A549 treated with AZD9567 at 1 μM for 4 hours (cell line): ENCODE data around the gene KLK7. TPM values are rescaled to one million over a fixed set of nuclear protein-coding genes. Genes with fewer than 3 reads are reported as not detected.

Source experiments
- total RNA-seq: library from RNA; stranded (reverse); fragments of 200-300 nt; extraction: Qiagen RNA extraction; gene quantifications from 5 replicates; pipeline ENCODE4 v1.2.3, GENCODE V29; 2022; ENCODE audit not compliant: insufficient read depth

Gene KLK7
- total RNA-seq: not detected in 5 replicates

DNA sequence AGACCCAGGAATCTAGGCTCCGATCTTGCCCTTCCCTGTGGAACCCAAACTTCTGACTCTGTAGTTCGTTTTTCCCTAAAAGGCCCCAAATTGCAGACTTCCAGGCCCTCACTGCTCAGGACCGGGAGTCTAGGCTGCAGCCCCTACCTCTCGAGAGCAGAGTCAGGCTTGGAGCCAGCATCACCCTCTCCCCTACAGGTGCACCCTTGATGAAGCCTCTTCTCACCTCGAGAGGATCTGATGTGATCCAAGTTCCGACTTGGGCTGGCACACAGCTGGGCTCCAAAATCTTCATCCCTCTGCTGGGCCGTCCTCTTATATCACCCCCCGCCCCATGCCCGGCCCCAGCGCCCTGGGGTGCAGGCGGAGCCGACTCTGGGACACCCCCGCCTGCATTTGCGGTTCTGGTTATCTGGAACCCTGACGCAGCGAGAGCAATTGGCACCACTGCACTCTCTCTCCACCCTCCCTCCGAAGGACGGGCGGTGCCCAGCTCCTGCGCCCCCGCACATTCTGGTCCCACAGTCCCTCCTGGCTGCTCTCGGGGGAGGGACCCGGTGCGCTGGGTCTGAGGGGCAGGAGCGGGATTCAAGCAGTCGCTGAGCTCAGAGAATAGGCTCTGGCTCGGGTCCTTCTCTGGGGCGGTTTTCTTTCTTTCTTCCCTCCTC, at the start of gene KLK7:
TSS of gene KLK7 (minus strand) at position 293 of the 668 bp plus-strand sequence. CDS start 1,518 bp downstream, outside the sequence.

DNA sequence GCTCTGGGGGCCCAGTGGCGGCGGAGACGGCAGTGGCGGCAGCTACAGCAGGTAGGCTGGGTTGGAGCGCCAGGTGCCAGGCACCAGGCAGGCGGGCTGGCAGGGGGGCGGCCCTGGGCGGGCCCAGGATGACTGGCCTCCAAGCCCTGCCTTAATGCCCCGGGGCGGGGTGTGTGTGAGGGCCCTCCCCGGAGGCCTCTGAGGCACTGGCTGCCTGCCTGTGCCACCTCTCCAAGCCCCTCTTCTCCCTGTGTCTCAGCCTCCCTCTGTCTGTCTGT, 42.8 kb upstream of the KLK7 start, which contains the start of gene KLK11:
TSS of gene KLK11 (minus strand) at position 63 of the 278 bp plus-strand sequence. CDS start 985 bp downstream, outside the sequence.

DNA sequence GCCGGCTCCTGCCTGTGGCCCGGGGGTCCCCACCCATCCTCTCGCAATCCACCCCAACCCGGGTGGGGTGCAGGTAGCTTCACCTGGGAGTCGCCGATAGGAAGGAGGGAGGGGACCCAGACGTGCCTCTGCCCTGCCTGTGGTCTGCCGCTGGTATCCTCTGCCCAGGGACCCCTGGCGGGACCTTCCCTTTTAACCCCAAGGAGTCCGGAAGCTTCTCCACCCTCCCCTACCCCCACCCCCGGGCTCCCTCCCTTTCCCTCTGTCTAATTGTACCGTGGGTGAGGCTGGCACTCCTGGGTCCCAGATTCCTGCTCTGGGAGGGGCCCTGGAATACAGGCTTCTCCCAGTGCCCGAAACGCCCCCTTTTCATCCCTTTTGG, 35.8 kb upstream of the KLK7 start, which contains the start of gene KLK10:
TSS of gene KLK10 (minus strand) at position 166 of the 382 bp plus-strand sequence. CDS start 579 bp downstream, outside the sequence.

DNA sequence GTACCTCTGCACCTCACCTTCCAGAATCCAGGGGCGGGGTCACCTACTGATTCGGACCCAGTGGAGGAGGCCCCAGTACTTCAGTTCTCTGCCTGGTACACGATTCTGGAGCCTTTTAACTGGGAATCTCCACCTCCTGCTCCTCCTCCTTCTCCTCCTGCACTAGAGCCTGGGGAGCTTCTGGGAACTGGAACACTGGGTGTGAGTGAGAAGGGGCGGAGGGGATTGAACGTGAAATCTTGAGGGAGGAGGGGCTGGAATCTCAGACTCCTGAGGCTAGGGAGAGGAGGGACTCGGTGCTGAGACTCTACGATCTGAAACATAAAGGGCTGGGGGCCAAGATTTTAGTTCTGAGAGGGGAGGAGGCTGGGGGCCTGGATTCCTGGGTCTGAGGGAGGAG, 17.8 kb upstream of the KLK7 start, which contains the start of gene KLK8:
TSS of gene KLK8 (minus strand) at position 90 of the 400 bp plus-strand sequence. CDS start 437 bp downstream, outside the sequence.

DNA sequence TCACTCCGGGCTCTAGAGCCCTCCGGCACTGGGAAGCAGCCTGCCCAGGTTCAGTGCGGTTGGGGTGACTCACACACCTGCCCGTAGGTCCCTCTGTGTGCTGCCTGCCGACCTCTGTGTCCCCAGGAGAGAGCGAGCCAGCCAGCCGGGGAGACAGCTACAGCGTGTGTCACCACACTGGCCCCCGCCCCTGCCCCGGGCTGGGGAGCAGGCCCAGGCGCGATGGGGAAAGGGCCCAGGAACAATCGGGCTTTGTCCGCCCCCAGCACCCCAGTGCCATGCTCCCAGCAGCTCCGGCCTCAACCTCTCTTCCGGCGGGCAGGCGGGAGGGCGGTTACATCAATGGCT, 14.3 kb downstream of the KLK7 start, which contains the start of gene KLK6:
TSS of gene KLK6 (minus strand) at position 179 of the 348 bp plus-strand sequence. CDS start 1,487 bp downstream, outside the sequence.

DNA sequence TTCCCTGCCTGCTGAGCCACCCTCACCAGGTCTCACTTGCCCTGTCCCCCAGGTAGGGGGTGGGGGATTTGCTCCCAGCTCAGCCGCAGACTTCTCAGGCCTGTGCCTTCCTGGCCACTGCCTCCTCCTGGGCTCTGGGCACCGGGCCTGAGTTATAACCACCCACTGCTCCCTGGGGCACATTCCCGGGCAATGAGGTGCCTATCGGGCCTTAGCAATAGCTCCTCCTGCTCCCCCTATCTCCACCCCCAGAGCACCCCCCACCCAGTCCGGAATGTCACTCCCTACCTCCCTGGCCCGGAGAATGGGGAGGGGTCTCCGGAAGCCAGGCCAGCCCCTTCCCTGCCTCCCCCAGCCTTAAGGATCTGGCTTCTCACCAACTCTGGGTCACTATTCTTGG, 30.8 kb downstream of the KLK7 start, which contains the start of gene KLK5:
TSS of gene KLK5 (minus strand) at position 129 of the 400 bp plus-strand sequence. CDS start 381 bp downstream, outside the sequence.

Other genes starting within 250 kb of the KLK7 start
- not detected in 5 replicates for gene GPR32, start 213.5 kb downstream of the KLK7 start, total RNA-seq
- not detected in 5 replicates for gene ACP4, start 193.5 kb downstream of the KLK7 start, total RNA-seq
- gene KLK1, start 160.1 kb downstream of the KLK7 start, total RNA-seq: 0.09 to 0.15 TPM in 2 of 5 replicates, not detected in the others
- gene KLK15, start 150.3 kb downstream of the KLK7 start, total RNA-seq: not detected in 5 replicates
- gene KLK3, start 129.0 kb downstream of the KLK7 start, total RNA-seq: not detected in 5 replicates
- 0.16 to 0.24 TPM (median 0.21 TPM) in 4 of 5 replicates, not detected in the other for gene KLK2, start 110.5 kb downstream of the KLK7 start, total RNA-seq
- gene KLK4, start 72.5 kb downstream of the KLK7 start, total RNA-seq: 0.11 to 0.15 TPM in 2 of 5 replicates, not detected in the others
- gene KLK5, start 30.9 kb downstream of the KLK7 start, total RNA-seq: not detected in 5 replicates
- gene KLK6, start 14.3 kb downstream of the KLK7 start, total RNA-seq: 0.17 to 0.30 TPM (median 0.19 TPM) in 4 of 5 replicates, not detected in the other
- not detected in 5 replicates for gene KLK8, start 17.7 kb upstream of the KLK7 start, total RNA-seq
- gene KLK10, start 35.8 kb upstream of the KLK7 start, total RNA-seq: 0.21 to 0.34 TPM (median 0.28 TPM) in 4 of 5 replicates, not detected in the other
- gene KLK11, start 42.7 kb upstream of the KLK7 start, total RNA-seq: not detected in 5 replicates
- gene KLK12, start 51.1 kb upstream of the KLK7 start, total RNA-seq: not detected in 5 replicates
- 0.10 to 0.22 TPM in 2 of 5 replicates, not detected in the others for gene KLK13, start 81.2 kb upstream of the KLK7 start, total RNA-seq
- gene KLK14, start 99.0 kb upstream of the KLK7 start, total RNA-seq: 0.17 to 0.57 TPM (median 0.33 TPM) in 4 of 5 replicates, not detected in the other
- gene CTU1, start 124.5 kb upstream of the KLK7 start, total RNA-seq: 4.8 to 15.0 TPM (median 12.6 TPM) in 5 replicates
- gene SIGLEC9, start 141.0 kb upstream of the KLK7 start, total RNA-seq: 0.05 TPM in 1 of 5 replicates, not detected in the others
- gene SIGLEC7, start 158.4 kb upstream of the KLK7 start, total RNA-seq: not detected in 5 replicates
- 0.10 to 0.16 TPM in 2 of 5 replicates, not detected in the others for gene CD33, start 241.2 kb upstream of the KLK7 start, total RNA-seq